DND-41 (cell line): Measurements from ENCODE around the gene ROCK2.

Experiments used
- ATAC-seq: fragments of 200-7000 bp; cut with Tn5 transposase; 3 replicates; pipeline ENCODE4 v1.9.1; 2021; ENCODE audit warnings: low read depth; ENCODE audit not compliant: insufficient read depth
- DNase-seq: peaks from one replicate; pipeline ENCODE4 v3.0.0-alpha.2; 2020
- H2AFZ ChIP-seq: 2 replicates; pipeline ENCODE4 v1.6.0; 2012; ENCODE audit warnings: low read depth, low read length
- H3K27ac ChIP-seq: 2 replicates; pipeline ENCODE4 v1.5.1; 2012; ENCODE audit warnings: low read length, inconsistent platforms
- H3K27me3 ChIP-seq: fragments of 200-600 bp; sonication (generic); 2 replicates; pipeline ENCODE4 v1.6.0; 2012; ENCODE audit warnings: low read length, mild to moderate bottlenecking, inconsistent platforms; ENCODE audit not compliant: insufficient read depth, poor library complexity
- H3K36me3 ChIP-seq: 2 replicates; pipeline ENCODE4 v1.5.1; 2012; ENCODE audit warnings: low read length, inconsistent platforms; ENCODE audit not compliant: insufficient read depth
- H3K4me1 ChIP-seq: 2 replicates; pipeline ENCODE4 v1.5.1; 2012; ENCODE audit warnings: mild to moderate bottlenecking, low read length; ENCODE audit not compliant: insufficient read depth
- H3K4me2 ChIP-seq: 2 replicates; pipeline ENCODE4 v1.6.0; 2012; ENCODE audit warnings: mild to moderate bottlenecking, moderate library complexity, low read length, inconsistent platforms; ENCODE audit not compliant: insufficient read depth
- H3K4me3 ChIP-seq, 2 experiments: fragments of 200-600 bp in 1 of 2; shearing (Covaris generic) in 1 of 2; 2 replicates each; pipeline ENCODE4 v1.5.1; 2012 to 2016; ENCODE audit warnings: inconsistent platforms in 2 of 2, low read length in 2 of 2, mild to moderate bottlenecking in 2 of 2, low read depth in 1 of 2, moderate library complexity in 1 of 2
- H3K79me2 ChIP-seq: 2 replicates; pipeline ENCODE4 v1.6.0; 2012; ENCODE audit warnings: low read length, inconsistent platforms; ENCODE audit not compliant: insufficient read depth
- H3K9ac ChIP-seq: 2 replicates; pipeline ENCODE4 v1.6.0; 2012; ENCODE audit warnings: low read depth, mild to moderate bottlenecking, inconsistent platforms, low read length, moderate library complexity
- H3K9me3 ChIP-seq: 2 replicates; pipeline ENCODE4 v1.5.1; 2012; ENCODE audit warnings: low read length, moderate library complexity, mild to moderate bottlenecking, inconsistent platforms; ENCODE audit not compliant: insufficient read depth, severe bottlenecking
- H4K20me1 ChIP-seq: 2 replicates; pipeline ENCODE4 v1.6.0; 2012; ENCODE audit warnings: low read length; ENCODE audit not compliant: insufficient read depth
- CTCF ChIP-seq: IDR thresholded peaks from 2 replicates; pipeline ENCODE4 v1.5.1; 2012; ENCODE audit warnings: borderline replicate concordance, low read length, moderate library complexity, mild to moderate bottlenecking; ENCODE audit not compliant: poor library complexity, severe bottlenecking; ENCODE audit errors: extremely low read depth
- EZH2 ChIP-seq: IDR thresholded peaks from 3 replicates; pipeline ENCODE4 v1.6.1; 2012; ENCODE audit warnings: borderline replicate concordance, low read depth, mild to moderate bottlenecking, moderate library complexity, low read length, inconsistent platforms; ENCODE audit not compliant: severe bottlenecking

The ROCK2 gene

DNA sequence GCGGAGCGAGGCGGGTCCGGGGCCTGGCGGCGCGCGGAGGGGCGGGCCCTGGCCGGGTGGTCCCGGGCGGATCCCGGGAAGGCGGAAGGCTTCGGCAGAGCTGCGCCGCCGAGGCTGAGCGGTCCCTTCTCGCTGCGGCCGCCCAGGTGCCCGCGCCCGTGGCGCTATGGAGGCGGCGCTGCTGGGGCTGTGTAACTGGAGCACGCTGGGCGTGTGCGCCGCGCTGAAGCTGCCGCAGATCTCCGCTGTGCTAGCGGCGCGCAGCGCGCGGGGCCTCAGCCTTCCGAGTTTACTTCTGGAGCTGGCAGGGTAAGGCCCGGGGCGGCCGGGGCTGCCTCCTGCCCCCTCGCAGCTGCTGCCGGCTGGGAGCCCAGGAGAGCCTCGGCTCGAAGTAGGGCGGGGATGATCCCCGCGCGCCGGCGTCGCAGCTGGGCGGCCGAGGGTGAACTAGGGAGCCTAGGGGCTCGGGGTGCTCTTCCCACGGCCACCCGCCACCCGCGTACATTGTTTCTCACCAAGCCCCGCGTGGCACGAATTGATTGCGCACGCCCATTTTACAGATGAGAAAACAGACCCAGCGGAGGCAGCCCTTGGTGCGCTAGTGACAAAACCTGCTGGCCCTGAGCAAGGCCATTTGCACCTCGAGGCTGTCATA, 188.9 kb downstream of the ROCK2 start, which contains the start of gene SLC66A3:
Gene SLC66A3, plus strand, starts transcription at position 87 of the 655 bp plus-strand sequence. Its CDS starts 80 bp downstream, at position 167.
- no peaks in the 10 kb centered on the region for H3K9me3 ChIP-seq
- H3K79me2 ChIP-seq: no peaks in the 10 kb centered on the region
- no peaks in the 10 kb centered on the region for H3K36me3 ChIP-seq
- H3K27ac ChIP-seq: peak within 1 kb of the TSS; percentile 57
- DNase-seq: no peak
- peak; percentile 88 for ATAC-seq
- peak within 1 kb of the TSS; percentile 32 to 63; a peak in 3 of 4 replicates for H3K4me3 ChIP-seq
- no peaks in the 10 kb centered on the region for H4K20me1 ChIP-seq
- H3K9ac ChIP-seq: peak within 1 kb of the TSS; percentile 65
- peak within 1 kb of the TSS; percentile 79 for H2AFZ ChIP-seq
- H3K27me3 ChIP-seq: peaks cover 6% of the 10 kb centered on the region
- TF ChIP-seq EZH2 (no peak), CTCF (peak; percentile 36)
- peaks cover 19% of the 10 kb centered on the region for H3K4me1 ChIP-seq
- peak within 1 kb of the TSS; percentile 80 for H3K4me2 ChIP-seq

GRCh38 chr2:11154923-11155380, 189.5 kb downstream of the ROCK2 start:
- H3K9ac ChIP-seq: peak overlapping the region; percentile 65
- peaks cover 19% of the 10 kb centered on the region for H3K4me1 ChIP-seq
- H3K4me3 ChIP-seq: peak overlapping the region; percentile 16 to 63; a peak in 3 of 4 replicates
- TF ChIP-seq CTCF (no peak), EZH2 (no peak)
- no peaks in the 10 kb centered on the region for H4K20me1 ChIP-seq
- no peaks in the 10 kb centered on the region for H3K36me3 ChIP-seq
- H3K79me2 ChIP-seq: no peaks in the 10 kb centered on the region
- H3K4me2 ChIP-seq: peak overlapping the region; percentile 80
- ATAC-seq: peak; percentile 78
- DNase-seq: peak; percentile 98
- H2AFZ ChIP-seq: peak overlapping the region; percentile 69
- H3K9me3 ChIP-seq: no peaks in the 10 kb centered on the region
- H3K27ac ChIP-seq: peak overlapping the region; percentile 37
- peaks cover 6% of the 10 kb centered on the region for H3K27me3 ChIP-seq

- H3K36me3 ChIP-seq: no peaks in the 10 kb centered on the region
- ATAC-seq: peak; percentile 18
- H4K20me1 ChIP-seq: no peaks in the 10 kb centered on the region
- peak overlapping the region; percentile 16 to 63; a peak in 3 of 4 replicates for H3K4me3 ChIP-seq
- peak overlapping the region; percentile 80 for H3K4me2 ChIP-seq
- peak overlapping the region; percentile 69 for H2AFZ ChIP-seq
- peak overlapping the region; percentile 58 for H3K9ac ChIP-seq
- H3K27me3 ChIP-seq: peaks cover 6% of the 10 kb centered on the region
- H3K79me2 ChIP-seq: no peaks in the 10 kb centered on the region
- H3K4me1 ChIP-seq: peaks cover 19% of the 10 kb centered on the region
- H3K9me3 ChIP-seq: no peaks in the 10 kb centered on the region
- TF ChIP-seq CTCF (no peak), EZH2 (no peak)
- DNase-seq: no peak
- H3K27ac ChIP-seq: peak overlapping the region; percentile 37
Observed at GRCh38 chr2:11154016-11154922, 190.2 kb downstream of the ROCK2 start.
